Eye (tissue), 1 donor: Measurements from ENCODE around the gene PCDH8.

Experiments used
- DNase-seq: peaks from one replicate; pipeline ENCODE4 v3.0.0-alpha.2; 2015

PCDH8 gene

DNA sequence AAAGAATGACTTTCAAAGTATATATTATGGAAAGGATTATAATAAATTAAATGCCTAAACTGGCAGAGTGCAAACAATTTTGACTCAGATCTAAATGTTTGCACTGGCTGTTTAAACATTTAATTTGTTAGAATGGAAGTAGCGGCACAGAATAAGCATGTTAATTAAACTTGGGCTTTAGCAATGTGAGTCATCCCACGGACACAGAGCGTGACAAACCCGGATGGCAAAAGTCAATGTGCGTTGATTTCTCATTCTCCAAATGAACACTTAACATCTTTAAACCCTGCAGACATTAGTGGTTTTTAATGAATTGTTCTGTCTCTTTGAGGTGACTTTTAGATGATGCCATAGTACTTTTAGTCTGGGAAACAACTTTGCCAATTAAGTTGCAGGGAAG lies 38.4 kb downstream of the PCDH8 start:
- no peak for DNase-seq

GRCh38 chr13:52809310-52809769 lies 39.1 kb downstream of the PCDH8 start:
- DNase-seq = peak; percentile 83

GRCh38 chr13:52808842-52809219 lies 39.6 kb downstream of the PCDH8 start:
- no peak for DNase-seq

- DNase-seq = no peak
Observed at GRCh38 chr13:52806029-52806428, 42.4 kb downstream of the PCDH8 start.

DNA sequence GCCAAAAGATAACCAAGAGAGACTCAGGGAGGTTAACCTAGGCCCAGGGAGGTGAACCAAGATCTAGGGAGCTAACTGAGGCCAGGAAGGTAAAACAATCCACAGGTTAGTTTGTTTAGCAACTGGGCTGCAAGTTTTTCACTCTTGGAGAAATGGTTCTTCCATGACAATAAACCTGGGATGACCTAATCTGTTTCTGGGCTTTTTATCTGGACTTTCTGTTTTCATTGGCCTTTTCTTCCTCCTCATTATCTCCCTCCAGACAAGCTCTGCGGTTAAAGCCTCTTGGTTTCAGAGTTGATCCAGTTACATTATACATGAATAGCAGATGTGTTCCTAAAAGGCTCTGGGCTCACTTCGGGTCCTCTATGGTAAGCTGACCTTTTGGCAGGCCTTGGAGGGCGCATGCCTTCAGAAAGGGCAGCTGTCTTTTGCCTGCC lies 44.2 kb downstream of the PCDH8 start:
- DNase-seq = no peak

GRCh38 chr13:52800856-52801255 lies 47.6 kb downstream of the PCDH8 start:
- no peak for DNase-seq

- no peak for DNase-seq
Observed at GRCh38 chr13:52798770-52799430, 49.5 kb downstream of the PCDH8 start.

- no peak for DNase-seq
Observed at GRCh38 chr13:52797176-52797575, 51.3 kb downstream of the PCDH8 start.

GRCh38 chr13:52794589-52794988 lies 53.9 kb downstream of the PCDH8 start:
- no peak for DNase-seq

DNA sequence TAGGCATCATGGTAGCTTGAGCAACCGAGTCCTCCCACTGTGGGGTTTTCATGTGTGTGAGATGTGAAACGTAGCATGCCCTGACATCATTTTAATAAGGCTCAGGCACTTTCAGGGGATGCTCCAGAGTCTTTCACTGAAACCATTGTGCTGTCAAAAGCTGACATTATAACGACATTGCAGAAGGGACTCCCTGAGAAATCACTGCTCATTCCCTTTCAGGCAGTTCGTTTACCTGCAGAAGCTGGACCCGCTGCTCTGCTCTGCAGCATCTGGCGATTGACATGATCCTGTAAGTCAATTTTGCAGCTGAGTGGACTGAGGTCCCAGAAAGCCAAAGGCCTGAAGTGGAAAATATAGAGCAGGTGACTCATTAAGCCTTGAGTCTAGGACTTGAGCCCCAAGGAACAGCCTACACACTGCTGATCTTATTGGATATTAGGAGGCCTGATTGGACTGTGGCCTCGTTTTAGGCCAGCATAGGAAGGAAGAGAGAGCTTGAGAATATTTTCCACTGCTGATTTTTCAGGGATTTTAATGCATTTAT lies 54.9 kb downstream of the PCDH8 start:
- DNase-seq = peak; percentile 30
